ENCODE measurements around the gene CRMP1.

The CRMP1 gene

DNA sequence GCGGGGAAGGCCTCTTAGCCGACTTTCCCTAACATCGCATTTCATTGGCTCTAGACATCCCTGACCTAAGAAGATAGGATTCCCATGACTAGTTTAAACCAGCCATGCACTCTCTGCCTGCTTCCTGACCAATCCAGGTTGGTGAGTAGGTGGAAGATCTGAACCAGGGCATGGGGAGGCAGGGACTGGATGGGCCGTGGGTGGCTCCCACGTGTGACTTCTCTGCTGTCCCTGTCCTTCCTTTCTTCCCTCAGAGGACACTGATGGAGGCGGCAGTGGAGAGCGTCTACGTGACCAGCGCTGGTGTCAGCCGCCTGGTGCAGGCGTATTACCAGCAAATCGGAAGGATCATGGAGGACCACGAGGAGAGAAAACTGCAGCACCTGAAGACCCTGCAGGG lies 91.2 kb downstream of the CRMP1 start:
- no peak overlapping the region for H3K4me3 ChIP-seq (ENCODE audit: low read depth, low read length)

- no peak overlapping the region for H3K4me3 ChIP-seq (ENCODE audit: low read depth, low read length)
Measured at GRCh38 chr4:5800496-5800895, 92.4 kb downstream of the CRMP1 start.

DNA sequence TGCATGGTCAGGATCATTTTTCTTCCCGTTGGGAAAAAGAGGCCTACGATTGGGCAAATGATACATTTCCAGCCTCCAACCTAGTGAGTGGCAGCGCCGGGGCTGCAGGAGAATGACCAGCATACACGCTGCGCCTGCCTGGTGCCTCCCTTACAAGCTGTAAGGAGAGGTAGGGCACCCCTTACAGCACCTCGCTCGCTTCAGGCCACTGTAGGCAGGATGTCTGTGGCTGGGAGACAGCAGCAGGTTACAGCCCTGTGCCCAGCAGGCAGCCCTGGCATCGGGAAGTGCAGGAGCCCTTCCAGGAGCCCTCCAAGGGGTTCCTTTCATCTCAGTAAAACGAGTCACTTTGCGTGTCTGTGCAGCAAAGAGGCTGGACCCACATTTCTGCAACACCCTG lies 93.5 kb downstream of the CRMP1 start:
- no peak overlapping the region for H3K4me3 ChIP-seq (ENCODE audit: low read depth, low read length)

DNA sequence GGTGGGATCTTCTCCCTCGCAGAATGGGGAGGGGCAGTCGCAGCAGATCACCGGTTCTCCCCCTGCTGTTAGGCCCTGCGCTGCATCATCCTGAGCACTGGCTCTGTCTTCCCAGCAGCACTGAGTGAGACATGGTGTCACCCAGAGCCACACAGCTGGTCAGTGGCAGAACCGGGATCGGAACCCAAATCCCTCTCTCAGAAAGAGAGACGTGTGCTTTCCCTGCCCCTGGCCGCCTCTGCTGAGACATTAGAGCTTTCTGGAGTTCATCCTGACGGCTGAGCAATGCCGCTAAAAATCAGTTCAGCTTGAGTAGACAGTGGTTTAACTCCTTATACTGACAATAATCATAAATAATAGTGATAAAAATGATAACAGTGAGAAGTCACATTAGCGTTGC lies 93.9 kb downstream of the CRMP1 start:
- no peak overlapping the region for H3K4me3 ChIP-seq (ENCODE audit: low read depth, low read length)

DNA sequence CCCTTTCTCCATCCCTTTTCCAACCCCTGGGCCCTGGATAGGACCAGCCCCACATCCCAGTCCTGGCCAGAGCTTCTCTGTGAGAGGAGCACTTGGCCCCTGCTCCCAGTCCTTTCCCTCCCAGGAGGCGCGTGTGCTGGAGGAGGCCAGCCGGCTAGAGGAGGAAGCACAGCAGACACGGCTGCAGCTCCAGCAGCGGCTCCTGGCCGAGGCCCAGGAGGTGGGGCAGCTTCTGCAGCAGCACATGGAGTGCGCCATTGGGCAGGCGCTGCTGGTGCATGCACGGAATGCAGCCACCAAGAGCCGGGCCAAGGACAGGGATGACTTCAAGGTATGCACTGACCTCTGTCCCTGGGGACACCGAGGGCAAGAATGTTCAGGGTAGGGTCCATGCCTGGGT lies 94.4 kb downstream of the CRMP1 start:
- H3K4me3 ChIP-seq (ENCODE audit: low read depth, low read length): no peak overlapping the region

DNA sequence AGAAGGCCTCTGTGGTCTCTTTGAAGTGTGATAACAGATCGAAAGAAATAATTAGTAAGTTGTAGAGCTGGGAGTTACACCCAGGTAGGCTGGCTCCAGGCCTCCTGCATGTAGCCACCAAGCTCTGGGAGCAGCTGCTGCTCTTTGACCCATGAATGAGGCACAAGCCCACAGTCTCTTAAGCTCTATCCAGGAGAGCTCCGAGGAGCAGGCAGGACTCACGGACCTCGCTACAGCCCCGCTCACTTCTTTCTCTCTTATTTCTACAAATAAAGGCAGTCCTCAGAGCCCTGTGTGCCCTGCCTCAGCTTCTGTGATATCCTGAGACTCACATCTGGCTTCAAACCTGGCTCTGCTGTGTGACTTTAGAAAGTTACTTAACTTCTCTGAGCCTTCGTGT lies 95.0 kb downstream of the CRMP1 start:
- no peak overlapping the region for H3K4me3 ChIP-seq (ENCODE audit: low read depth, low read length)

DNA sequence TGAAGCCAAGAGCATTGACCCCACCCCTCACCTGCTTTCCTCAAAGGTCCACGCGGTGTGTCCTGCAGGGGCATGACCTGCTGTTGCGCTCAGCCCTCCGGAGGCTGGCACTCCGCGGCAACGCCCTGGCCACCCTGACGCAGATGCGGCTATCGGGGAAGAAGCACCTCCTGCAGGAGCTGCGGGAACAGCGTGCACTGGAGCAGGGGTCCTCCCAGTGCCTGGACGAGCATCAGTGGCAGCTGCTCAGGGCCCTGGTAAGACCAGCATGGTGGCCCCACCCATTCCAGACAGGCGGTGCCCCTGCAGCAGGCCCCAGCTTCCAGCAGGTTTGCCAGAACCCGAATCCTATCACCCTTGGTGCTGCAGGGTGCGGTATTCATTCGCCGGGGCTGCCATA lies 95.9 kb downstream of the CRMP1 start:
- H3K4me3 ChIP-seq (ENCODE audit: low read depth, low read length): no peak overlapping the region

GRCh38 chr4:5795580-5795979 lies 97.3 kb downstream of the CRMP1 start:
- no peak overlapping the region for H3K4me3 ChIP-seq (ENCODE audit: low read depth, low read length)

DNA sequence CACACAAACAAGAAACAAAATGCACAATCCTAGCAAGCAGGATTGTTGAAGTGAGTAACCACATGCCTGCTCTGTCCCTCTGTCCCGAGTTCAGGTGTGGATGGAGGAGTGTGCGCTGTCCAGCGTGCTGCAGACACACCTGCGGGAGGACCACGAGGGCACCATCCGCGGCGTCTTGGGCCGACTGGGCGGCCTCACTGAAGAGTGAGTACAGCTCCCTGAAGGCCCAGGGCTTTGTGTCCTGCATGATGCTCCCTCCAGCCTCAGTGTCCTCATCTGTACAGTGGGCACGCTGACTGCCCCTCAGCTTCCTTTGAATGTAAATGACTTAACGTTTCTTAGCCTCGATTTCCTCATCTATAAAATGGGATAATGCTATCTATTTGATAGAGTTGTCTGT lies 99.4 kb downstream of the CRMP1 start:
- no peak overlapping the region for H3K4me3 ChIP-seq (ENCODE audit: low read depth, low read length)

GRCh38 chr4:5791654-5792053 lies 101.2 kb downstream of the CRMP1 start:
- H3K4me3 ChIP-seq (ENCODE audit: low read depth, low read length): no peak overlapping the region

GRCh38 chr4:5790546-5790857 lies 102.4 kb downstream of the CRMP1 start:
- no peak overlapping the region for H3K4me3 ChIP-seq (ENCODE audit: low read depth, low read length)

DNA sequence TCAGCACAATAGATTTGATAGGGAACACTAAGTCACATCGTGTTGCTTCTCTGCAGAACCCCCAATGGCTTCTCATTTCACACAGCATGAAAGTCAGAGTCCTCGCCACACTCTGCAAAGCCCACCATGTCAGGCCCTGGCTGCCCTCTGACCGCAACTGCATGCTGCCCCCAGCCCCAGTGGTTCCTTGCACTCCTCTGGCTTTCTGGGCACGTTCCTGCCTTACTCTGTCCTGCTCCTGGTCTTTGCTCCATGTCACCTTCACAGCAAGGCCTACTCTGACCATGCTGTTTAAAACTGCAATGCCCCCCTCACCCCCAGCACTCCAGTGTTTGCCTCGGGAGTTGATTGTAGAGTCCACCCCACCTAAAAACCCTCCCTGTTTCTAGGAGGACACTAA lies 103.7 kb downstream of the CRMP1 start:
- no peak overlapping the region for H3K4me3 ChIP-seq (ENCODE audit: low read depth, low read length)

GRCh38 chr4:5788144-5788543 lies 104.7 kb downstream of the CRMP1 start:
- H3K4me3 ChIP-seq (ENCODE audit: low read depth, low read length): no peak overlapping the region

DNA sequence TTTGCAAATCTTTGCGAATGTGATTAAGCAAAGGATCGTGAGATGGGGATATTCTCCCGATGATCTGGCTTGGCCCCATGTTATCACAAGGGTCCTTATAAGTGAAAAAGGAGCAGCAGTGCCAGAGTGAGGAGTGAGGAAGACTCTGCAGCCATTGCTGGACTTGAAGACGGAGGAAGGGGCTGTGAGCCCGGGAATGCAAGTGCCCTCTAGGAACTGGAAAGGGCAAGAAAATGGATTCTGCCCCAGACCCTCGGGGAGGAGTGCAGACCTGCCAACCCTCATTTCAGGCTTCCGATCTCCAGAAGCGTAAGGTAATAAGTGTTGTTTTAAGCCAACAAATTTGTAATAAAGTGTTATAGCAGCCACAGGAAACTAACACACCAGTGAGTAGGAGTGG lies 105.6 kb downstream of the CRMP1 start:
- no peak overlapping the region for H3K4me3 ChIP-seq (ENCODE audit: low read depth, low read length)

DNA sequence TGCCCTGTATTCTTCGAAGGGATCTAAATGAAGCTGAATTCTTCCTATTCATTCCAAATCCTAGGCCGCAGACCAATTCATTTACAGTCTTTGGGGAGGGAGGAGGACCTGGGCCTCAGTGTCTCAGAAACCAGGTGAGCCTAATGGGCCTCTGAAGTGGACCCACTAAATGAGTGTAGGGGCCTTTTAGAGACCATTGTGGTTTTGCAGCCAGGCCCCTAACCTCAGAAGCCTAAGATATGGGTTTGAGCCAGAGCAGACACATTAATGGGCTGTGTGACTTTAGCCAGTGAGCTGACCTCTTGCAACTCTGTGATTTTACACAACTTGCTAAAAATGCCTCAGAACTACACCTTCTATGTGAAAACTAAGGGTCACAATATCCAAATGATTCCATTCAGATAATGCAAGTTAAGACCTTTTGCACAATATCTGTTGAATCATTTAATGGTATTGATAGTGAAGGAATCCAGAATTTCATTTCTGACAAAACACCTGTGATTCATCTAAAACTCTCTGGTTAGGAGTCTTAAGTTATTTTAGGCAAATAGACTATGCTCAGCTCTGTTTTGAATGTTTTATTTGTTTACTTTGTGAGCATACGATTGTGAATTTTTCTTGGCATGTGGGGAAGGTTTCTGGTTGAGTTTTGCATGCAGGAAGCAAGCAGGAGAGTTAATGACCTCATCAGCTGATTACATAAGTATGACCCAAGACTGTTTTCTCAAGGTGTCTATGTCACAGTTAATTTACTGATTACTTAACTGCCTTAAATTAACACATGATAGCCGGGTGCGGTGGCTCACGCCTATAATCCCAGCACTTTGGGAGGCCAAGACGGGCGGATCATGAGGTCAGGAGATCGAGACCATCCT lies 106.8 kb downstream of the CRMP1 start:
- no peak overlapping the region for H3K4me3 ChIP-seq (ENCODE audit: low read depth, low read length)

GRCh38 chr4:5784960-5785611 lies 107.8 kb downstream of the CRMP1 start:
- no peak overlapping the region for H3K4me3 ChIP-seq (ENCODE audit: low read depth, low read length)

DNA sequence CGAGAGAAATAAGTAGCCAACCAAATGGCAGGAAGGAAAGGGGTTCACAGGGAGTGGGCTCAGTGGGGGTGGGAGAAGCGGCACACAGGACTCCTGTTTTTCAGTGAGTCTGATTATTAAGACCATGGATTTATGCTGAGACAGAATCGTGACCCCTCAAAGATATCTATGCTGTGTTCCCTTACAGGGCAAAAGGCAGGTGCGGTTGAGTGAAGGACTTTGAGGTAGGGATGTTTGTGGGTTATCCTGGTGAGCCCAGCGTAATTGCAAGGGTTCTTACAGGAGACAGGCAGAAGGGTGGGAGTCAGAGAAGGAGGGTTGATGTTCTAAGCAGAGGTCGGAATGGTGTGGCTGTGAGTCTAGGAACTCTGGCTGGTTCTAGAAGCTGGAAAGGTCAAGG lies 108.9 kb downstream of the CRMP1 start:
- no peak overlapping the region for H3K4me3 ChIP-seq (ENCODE audit: low read depth, low read length)

- no peak overlapping the region for H3K4me3 ChIP-seq (ENCODE audit: low read depth, low read length)
Measured at GRCh38 chr4:5783486-5783885, 109.4 kb downstream of the CRMP1 start.

GRCh38 chr4:5782829-5783476 lies 109.9 kb downstream of the CRMP1 start:
- no peak overlapping the region for H3K4me3 ChIP-seq (ENCODE audit: low read depth, low read length)

DNA sequence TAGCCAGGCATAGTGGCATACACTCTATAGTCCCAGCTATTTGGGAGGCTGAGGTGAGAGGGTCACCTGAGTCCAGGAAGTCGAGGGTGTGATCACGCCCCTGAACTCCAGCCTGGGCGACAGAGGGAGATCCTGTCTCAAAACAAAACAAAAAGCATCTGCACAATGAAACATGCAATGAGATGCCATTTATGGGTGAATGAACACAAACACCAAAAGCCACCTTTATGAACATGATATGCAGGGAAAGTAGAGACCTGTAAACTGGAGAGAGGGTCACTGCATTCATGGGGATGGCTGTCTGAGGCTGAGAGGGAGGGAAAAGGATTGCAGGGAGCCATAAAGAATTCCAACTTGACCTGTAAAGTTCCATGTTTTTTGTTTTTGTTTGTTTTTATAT lies 111.2 kb downstream of the CRMP1 start:
- no peak overlapping the region for H3K4me3 ChIP-seq (ENCODE audit: low read depth, low read length)

GRCh38 chr4:5780831-5781480 lies 111.9 kb downstream of the CRMP1 start:
- H3K4me3 ChIP-seq (ENCODE audit: low read depth, low read length): no peak overlapping the region

GRCh38 chr4:5776510-5776909 lies 116.4 kb downstream of the CRMP1 start:
- no peak overlapping the region for H3K4me3 ChIP-seq (ENCODE audit: low read depth, low read length)
